OCI-LY1 (cell line): ENCODE measurements around the gene SH3RF3.

Source experiments
- H2AFZ ChIP-seq: fragments of 200-600 bp; sonication (generic), shearing (Covaris generic); 2 replicates; pipeline ENCODE4 v1.6.0; 2014; ENCODE audit warnings: antibody characterized with exemption, mild to moderate bottlenecking, low read length
- H3F3A ChIP-seq: fragments of 200-600 bp; sonication (generic), shearing (Covaris generic); 2 replicates; pipeline ENCODE4 v1.6.0; 2014; ENCODE audit warnings: mild to moderate bottlenecking, antibody characterized with exemption, low read length, moderate library complexity; ENCODE audit not compliant: insufficient read depth
- H3K27ac ChIP-seq: fragments of 200-600 bp; sonication (generic); 2 replicates; pipeline ENCODE4 v1.5.1; 2014; ENCODE audit warnings: low read length, mixed run types, mild to moderate bottlenecking, low read depth; ENCODE audit not compliant: poor library complexity, severe bottlenecking
- H3K27me3 ChIP-seq: fragments of 200-600 bp; sonication (generic); 2 replicates; pipeline ENCODE4 v1.6.0; 2014; ENCODE audit warnings: antibody characterized with exemption, mild to moderate bottlenecking, low read length, moderate library complexity; ENCODE audit not compliant: insufficient read depth
- H3K36me3 ChIP-seq: fragments of 200-600 bp; sonication (generic); 2 replicates; pipeline ENCODE4 v1.6.1; 2014; ENCODE audit warnings: mild to moderate bottlenecking, antibody characterized with exemption, low read length, moderate library complexity, mixed read lengths; ENCODE audit not compliant: insufficient read depth
- H3K4me1 ChIP-seq: fragments of 200-600 bp; sonication (generic); 2 replicates; pipeline ENCODE4 v1.5.1; 2014; ENCODE audit warnings: mild to moderate bottlenecking, low read length, moderate library complexity; ENCODE audit not compliant: insufficient read depth, severe bottlenecking
- H3K4me2 ChIP-seq: fragments of 200-600 bp; sonication (generic), shearing (Covaris generic); 2 replicates; pipeline ENCODE4 v1.6.1; 2014; ENCODE audit warnings: low read length
- H3K4me3 ChIP-seq: fragments of 200-600 bp; sonication (generic); 2 replicates; pipeline ENCODE4 v1.5.1; 2014; ENCODE audit warnings: low read length, low read depth, mild to moderate bottlenecking, mixed read lengths; ENCODE audit not compliant: poor library complexity, severe bottlenecking
- H3K79me2 ChIP-seq: fragments of 200-600 bp; shearing (Covaris generic); 2 replicates; pipeline ENCODE4 v1.6.1; 2016; ENCODE audit warnings: mixed run types, low read length, mixed read lengths; ENCODE audit not compliant: insufficient read depth
- H3K9ac ChIP-seq: fragments of 200-600 bp; sonication (generic), shearing (Covaris generic); 2 replicates; pipeline ENCODE4 v1.6.1; 2014; ENCODE audit warnings: mild to moderate bottlenecking, low read length, mixed read lengths
- H3K9me2 ChIP-seq: fragments of 200-600 bp; sonication (generic), shearing (Covaris generic); 2 replicates; pipeline ENCODE4 v1.6.1; 2014; ENCODE audit warnings: low read depth, mild to moderate bottlenecking, low read length, mixed read lengths
- H3K9me3 ChIP-seq: fragments of 200-600 bp; shearing (Covaris generic); 2 replicates; pipeline ENCODE4 v1.6.1; 2014; ENCODE audit warnings: low read length, mixed read lengths
- H4K20me1 ChIP-seq: fragments of 200-600 bp; sonication (generic), shearing (Covaris generic); 2 replicates; pipeline ENCODE4 v1.6.0; 2016; ENCODE audit warnings: mild to moderate bottlenecking, low read length; ENCODE audit not compliant: insufficient read depth
- EZH2 ChIP-seq: fragments of 200-600 bp; sonication (generic), shearing (Covaris generic); IDR thresholded peaks from 2 replicates; pipeline ENCODE4 v1.8.0; 2017; ENCODE audit warnings: borderline replicate concordance, mixed run types, mild to moderate bottlenecking, antibody characterized with exemption, low read length, moderate library complexity, mixed read lengths
- TF ChIP-seq, protein P1 (sequence below): fragments of 200-600 bp; sonication (generic), shearing (Covaris generic); IDR thresholded peaks from 2 replicates; pipeline ENCODE4 v1.5.1; 2017; ENCODE audit warnings: mild to moderate bottlenecking, antibody characterized with exemption, low read length, moderate library complexity, mixed read lengths

The SH3RF3 gene

DNA sequence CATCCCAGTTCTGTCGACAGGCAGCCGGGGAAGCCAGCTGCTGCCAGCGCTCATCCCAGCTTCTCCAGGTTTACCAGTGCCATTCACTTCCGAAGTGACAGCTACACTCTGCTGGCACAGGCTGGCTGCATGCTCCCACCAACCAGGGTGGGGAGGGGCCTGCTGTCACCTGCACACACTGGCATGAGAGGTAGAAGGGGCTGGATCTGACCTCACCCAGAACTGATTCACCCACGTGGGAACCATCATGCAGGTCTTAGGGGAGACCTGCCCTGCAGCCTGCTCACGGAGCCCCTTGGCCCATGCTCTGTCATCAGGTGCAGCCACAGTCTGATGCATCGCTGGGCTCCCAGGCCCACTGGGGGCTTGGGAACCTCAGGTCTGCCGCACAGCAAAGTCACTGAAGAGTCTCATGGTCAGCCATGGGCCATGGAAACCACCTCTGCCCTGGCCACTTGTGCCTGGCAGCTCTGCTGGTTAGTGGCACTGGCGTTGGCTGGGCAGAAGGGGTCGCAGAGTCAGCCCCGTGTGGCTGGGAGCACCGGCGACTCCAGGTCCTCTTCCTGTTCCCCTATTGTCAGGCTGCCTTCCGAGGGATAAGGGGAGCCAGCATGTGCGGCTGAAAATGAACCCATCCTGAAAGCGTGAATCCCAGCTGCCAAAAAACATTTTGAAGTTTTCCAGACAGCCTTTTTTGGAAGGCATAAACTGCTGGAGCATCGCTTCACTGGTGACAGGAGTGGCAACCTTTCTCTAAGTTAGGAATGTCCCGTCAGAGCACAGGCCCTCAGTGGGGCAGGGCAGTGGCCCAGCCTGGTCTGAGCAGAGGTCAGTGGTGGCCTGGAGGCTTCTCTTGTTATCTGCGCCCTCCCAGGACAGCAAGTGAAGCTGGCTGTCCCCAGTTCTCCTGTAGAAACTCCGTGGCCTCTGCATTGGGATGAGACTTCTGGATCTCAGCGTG is 327.0 kb downstream of the SH3RF3 start:
- Histone ChIP-seq H3K4me1 (no peaks in the 10 kb centered on the region), H3K9me3 (no peaks in the 10 kb centered on the region), H3K9me2 (no peaks in the 10 kb centered on the region), H3K79me2 (no peaks in the 10 kb centered on the region), H3K27ac (no peak overlapping the region), H3K4me2 (no peak overlapping the region), H3K4me3 (no peak overlapping the region), H2AFZ (no peak overlapping the region), H4K20me1 (no peaks in the 10 kb centered on the region), H3K27me3 (no peaks in the 10 kb centered on the region), H3F3A (no peaks in the 10 kb centered on the region), H3K36me3 (no peaks in the 10 kb centered on the region), H3K9ac (no peak overlapping the region)
- TF ChIP-seq EZH2, result no peak
- TF ChIP-seq, protein P1, sequence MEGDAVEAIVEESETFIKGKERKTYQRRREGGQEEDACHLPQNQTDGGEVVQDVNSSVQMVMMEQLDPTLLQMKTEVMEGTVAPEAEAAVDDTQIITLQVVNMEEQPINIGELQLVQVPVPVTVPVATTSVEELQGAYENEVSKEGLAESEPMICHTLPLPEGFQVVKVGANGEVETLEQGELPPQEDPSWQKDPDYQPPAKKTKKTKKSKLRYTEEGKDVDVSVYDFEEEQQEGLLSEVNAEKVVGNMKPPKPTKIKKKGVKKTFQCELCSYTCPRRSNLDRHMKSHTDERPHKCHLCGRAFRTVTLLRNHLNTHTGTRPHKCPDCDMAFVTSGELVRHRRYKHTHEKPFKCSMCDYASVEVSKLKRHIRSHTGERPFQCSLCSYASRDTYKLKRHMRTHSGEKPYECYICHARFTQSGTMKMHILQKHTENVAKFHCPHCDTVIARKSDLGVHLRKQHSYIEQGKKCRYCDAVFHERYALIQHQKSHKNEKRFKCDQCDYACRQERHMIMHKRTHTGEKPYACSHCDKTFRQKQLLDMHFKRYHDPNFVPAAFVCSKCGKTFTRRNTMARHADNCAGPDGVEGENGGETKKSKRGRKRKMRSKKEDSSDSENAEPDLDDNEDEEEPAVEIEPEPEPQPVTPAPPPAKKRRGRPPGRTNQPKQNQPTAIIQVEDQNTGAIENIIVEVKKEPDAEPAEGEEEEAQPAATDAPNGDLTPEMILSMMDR, result no peak

DNA sequence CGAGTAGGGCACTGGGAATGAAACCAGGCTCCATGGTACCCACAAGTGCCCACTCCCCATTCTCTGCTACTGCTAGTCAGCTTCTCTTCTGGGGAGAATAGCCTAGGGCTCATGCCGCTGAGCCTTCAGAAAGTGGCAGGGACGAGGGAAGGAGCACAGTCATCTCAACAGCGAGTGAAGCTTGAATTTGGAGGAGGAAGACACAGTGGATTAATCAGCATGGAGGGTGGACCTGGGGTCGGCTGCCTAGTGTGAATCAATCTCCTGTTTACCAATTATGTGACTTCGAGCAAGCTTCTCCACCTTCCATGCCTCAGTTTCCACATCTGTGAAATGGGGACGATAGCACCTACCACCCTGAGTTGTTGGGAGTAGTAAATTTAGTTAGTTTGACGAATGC is 327.8 kb downstream of the SH3RF3 start:
- Histone ChIP-seq H3K9me3 (no peaks in the 10 kb centered on the region), H3K4me2 (no peak overlapping the region), H3K36me3 (no peaks in the 10 kb centered on the region), H3F3A (no peaks in the 10 kb centered on the region), H3K4me3 (no peak overlapping the region), H3K79me2 (no peaks in the 10 kb centered on the region), H3K9ac (no peak overlapping the region), H3K27me3 (no peaks in the 10 kb centered on the region), H3K9me2 (no peaks in the 10 kb centered on the region), H2AFZ (no peak overlapping the region), H3K4me1 (no peaks in the 10 kb centered on the region), H4K20me1 (no peaks in the 10 kb centered on the region), H3K27ac (no peak overlapping the region)
- TF ChIP-seq EZH2, result no peak
- TF ChIP-seq, protein P1, result no peak

DNA sequence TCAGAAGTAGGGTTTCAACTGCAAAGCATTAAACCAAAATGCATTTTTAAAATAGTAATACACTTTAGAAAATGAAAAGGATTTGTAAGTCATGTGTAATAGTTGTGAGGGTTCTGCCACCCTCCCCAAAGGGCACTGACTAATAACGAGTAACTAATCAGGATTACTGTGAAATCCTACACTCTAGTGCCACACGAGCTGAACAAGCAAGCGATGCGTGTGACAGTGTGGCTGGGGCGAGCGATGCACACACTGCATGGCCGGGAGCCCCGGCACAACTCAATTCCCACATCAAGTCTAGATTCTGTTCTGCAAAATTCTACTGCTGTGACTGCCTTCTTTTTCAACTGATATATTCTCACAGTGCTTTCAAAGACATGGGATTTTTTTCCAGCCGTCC is 328.4 kb downstream of the SH3RF3 start:
- H2AFZ ChIP-seq, result no peak overlapping the region
- H3K4me1 ChIP-seq, result no peaks in the 10 kb centered on the region
- no peaks in the 10 kb centered on the region for H4K20me1 ChIP-seq
- no peaks in the 10 kb centered on the region for H3K9me3 ChIP-seq
- no peaks in the 10 kb centered on the region for H3K36me3 ChIP-seq
- no peaks in the 10 kb centered on the region for H3K9me2 ChIP-seq
- H3K27me3 ChIP-seq, result no peaks in the 10 kb centered on the region
- no peak overlapping the region for H3K4me3 ChIP-seq
- H3K9ac ChIP-seq, result no peak overlapping the region
- TF ChIP-seq, protein P1, result no peak
- TF ChIP-seq EZH2, result no peak
- H3K4me2 ChIP-seq, result no peak overlapping the region
- no peaks in the 10 kb centered on the region for H3F3A ChIP-seq
- no peaks in the 10 kb centered on the region for H3K79me2 ChIP-seq
- H3K27ac ChIP-seq, result no peak overlapping the region
